Suprapubic skin (tissue), 4 donors: ENCODE results near the gene FNDC11.

Experiments used
- POLR2A ChIP-seq, 2 donors: fragments of 450-650 bp; IDR thresholded peaks; one replicate each; pipeline ENCODE4 v1.6.1; 2017; ENCODE audit warnings: antibody characterized with exemption in 2 of 2, mild to moderate bottlenecking in 2 of 2, moderate library complexity in 2 of 2
- POLR2AphosphoS5 ChIP-seq, 3 donors: sonication (generic); formaldehyde crosslinking; IDR thresholded peaks; one replicate each; pipeline ENCODE4 v1.6.1; 2017; ENCODE audit warnings: antibody characterized with exemption in 3 of 3
- TF ChIP-seq, protein P1 (sequence below), 2 donors: fragments of 200-600 bp in 1 of 2; fragments of 450-650 bp in 1 of 2; sonication (generic) in 1 of 2; IDR thresholded peaks; one replicate each; pipeline ENCODE4 v1.5.1; 2016 to 2019; ENCODE audit warnings: antibody characterized with exemption in 2 of 2, mild to moderate bottlenecking in 1 of 2, moderate library complexity in 1 of 2

GRCh38 chr20:63591786-63592355 is 37.9 kb downstream of the FNDC11 start:
- TF ChIP-seq, protein P1, sequence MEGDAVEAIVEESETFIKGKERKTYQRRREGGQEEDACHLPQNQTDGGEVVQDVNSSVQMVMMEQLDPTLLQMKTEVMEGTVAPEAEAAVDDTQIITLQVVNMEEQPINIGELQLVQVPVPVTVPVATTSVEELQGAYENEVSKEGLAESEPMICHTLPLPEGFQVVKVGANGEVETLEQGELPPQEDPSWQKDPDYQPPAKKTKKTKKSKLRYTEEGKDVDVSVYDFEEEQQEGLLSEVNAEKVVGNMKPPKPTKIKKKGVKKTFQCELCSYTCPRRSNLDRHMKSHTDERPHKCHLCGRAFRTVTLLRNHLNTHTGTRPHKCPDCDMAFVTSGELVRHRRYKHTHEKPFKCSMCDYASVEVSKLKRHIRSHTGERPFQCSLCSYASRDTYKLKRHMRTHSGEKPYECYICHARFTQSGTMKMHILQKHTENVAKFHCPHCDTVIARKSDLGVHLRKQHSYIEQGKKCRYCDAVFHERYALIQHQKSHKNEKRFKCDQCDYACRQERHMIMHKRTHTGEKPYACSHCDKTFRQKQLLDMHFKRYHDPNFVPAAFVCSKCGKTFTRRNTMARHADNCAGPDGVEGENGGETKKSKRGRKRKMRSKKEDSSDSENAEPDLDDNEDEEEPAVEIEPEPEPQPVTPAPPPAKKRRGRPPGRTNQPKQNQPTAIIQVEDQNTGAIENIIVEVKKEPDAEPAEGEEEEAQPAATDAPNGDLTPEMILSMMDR (IDR thresholded peaks at IDR 0.05): no peak
- TF ChIP-seq POLR2AphosphoS5 (IDR thresholded peaks at IDR 0.05) (no peak), POLR2A (IDR thresholded peaks at IDR 0.05) (no peak)
